HG03442 (cell line): Measurements from ENCODE around the gene ALDH16A1.
"Not testable (repeated sequence)": the region's sequence is repeated elsewhere in the genome, so short reads cannot be mapped to it uniquely, and the experiment has no call there.

Experiments
- ATAC-seq: cut with Tn5 transposase; IDR thresholded peaks from one replicate; pipeline ENCODE4 v1.9.1; 2021; ENCODE audit warnings: mild to moderate bottlenecking, moderate library complexity; ENCODE audit not compliant: unreplicated experiment

Gene ALDH16A1

GRCh38 chr19:49461656-49462055 lies 8.6 kb downstream of the ALDH16A1 start:
- no peak for ATAC-seq

DNA sequence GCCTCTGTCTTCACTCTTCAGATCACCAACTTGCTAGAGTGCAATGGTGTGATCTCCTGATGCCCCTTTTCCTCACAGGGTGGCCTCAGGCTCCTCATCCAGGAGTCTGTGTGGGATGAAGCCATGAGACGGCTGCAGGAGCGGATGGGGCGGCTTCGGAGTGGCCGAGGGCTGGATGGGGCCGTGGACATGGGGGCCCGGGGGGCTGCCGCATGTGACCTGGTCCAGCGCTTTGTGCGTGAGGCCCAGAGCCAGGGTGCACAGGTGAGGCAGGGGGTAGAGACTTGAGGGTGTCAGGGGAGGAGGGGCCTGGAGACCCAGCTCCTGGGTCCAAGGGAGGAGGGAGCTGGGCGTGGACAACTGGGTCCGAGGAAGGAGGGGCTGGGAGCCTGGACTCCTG lies 9.5 kb downstream of the ALDH16A1 start:
- no peak for ATAC-seq

- ATAC-seq: no peak
Measured at GRCh38 chr19:49463960-49464740, 11.1 kb downstream of the ALDH16A1 start.

DNA sequence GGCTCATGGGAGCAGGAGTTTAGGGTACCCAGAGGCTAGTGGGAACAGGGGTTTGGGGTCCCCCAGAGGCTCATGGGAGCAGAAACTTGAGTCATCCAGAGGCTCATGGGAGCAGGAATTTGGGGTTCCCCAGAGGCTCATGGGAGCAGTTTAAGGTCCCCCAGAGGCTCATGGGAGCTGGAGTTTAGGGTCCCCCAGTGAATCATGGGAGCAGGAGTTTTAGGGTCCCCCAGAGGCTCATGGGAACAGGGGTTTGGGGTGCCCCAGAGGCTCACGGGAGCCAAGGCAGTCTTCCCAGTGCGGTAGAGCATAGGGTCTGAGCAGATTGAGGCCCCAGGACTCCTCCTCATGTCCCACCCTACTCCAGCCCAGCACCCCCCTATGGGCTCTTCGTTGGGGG lies 12.3 kb downstream of the ALDH16A1 start:
- no peak for ATAC-seq

- no peak for ATAC-seq
Measured at GRCh38 chr19:49468199-49468598, 15.2 kb downstream of the ALDH16A1 start.

DNA sequence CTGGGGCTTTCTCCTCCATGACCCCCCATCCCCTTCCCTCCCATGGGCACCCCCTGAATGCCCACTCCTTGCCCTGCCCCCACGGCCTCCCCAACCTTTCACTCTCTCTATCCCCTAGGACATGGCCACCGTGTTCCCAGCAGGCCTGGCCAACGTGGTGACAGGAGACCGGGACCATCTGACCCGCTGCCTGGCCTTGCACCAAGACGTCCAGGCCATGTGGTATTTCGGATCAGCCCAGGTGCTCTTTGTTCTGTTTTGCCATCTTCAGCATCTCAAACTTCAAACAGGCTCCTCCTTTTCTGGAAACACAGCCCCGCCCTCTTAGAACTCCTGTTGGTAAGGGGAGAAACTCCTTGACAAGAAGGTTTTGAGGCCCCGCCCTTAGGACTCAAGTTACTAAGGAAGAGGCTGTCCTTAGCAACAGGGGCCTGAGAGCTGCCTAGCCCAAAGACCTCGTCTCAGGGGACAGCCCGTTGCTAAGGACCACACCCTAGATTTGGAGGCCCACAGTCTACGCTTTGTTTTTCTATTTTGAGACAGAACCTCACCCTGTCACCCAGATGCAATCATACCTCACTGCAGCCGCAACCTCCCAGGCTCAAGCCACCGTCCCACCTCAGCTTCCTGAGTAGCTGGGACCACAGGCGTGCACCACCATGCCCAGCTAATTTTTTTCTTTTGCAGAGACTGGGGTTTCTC lies 15.9 kb downstream of the ALDH16A1 start:
- peak; percentile 59 for ATAC-seq

DNA sequence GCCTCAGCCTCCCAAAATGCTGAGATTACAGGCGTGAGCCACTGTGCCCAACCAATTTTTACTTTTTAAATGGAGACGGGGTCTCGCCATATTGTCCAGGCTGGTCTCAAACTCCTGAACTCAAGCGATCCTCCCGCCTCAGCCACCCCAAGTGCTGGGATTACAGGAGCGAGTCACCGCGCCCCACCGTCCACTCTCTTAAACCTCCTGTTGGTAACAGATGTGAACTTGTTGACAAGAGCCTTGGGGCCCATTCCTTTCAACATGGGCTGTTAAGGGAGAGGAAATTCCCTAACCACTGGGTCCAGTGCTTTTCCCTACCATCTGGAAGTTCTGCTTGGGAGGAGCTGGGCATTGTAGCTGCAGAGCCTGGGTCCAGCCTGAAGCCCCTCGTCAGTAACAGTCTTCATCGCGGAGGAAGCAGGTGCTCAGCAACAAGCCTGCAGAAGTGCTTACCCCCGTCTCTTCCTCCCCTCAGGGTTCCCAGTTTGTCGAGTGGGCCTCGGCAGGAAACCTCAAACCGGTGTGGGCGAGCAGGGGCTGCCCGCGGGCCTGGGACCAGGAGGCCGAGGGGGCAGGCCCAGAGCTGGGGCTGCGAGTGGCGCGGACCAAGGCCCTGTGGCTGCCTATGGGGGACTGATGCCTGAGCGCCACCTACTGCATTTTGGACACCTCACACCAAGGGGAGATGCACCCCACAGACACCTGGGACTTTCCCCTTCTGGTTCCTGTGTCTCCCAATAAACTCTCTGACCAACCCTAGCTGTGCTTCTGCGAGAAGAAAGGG lies 17.0 kb downstream of the ALDH16A1 start:
- ATAC-seq: peak; percentile 44

DNA sequence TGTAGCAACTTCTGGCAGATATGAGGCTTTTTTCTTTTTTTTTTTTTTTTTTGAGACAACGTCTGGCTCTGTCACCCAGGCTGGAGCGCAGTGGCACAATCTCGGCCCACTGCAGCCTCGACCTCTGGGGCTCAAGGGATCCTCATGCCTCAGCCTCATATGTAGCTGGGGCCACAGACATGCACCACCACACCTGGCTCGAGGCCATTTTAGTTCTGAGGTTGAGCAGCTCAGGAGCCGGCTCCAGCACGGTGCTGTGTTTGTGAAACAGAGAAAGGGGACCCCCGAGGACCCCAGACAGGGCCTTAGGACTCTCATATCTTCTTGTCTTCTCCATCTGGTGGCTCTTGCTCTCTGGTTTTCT lies 17.6 kb downstream of the ALDH16A1 start:
- no peak for ATAC-seq

- no peak for ATAC-seq
Measured at GRCh38 chr19:49472936-49473335, 19.9 kb downstream of the ALDH16A1 start.

DNA sequence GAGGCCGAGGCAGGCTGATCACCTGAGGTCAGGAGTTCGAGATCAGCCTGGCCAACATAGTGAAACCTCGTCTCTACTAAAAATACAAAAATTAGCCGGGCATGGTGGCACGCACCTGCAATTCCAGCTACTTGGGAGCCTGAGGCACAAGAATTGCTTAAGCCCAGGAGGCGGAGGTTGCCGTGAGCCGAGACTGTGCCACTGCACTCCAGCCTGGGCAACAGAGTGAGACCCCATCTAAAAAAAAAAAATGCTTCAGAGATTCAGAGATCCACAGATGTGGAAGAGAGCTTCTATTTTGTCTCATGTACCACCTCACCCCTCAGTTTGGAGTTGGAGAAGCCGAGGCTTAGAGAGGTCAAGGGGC lies 20.5 kb downstream of the ALDH16A1 start:
- not testable (repeated sequence) for ATAC-seq

DNA sequence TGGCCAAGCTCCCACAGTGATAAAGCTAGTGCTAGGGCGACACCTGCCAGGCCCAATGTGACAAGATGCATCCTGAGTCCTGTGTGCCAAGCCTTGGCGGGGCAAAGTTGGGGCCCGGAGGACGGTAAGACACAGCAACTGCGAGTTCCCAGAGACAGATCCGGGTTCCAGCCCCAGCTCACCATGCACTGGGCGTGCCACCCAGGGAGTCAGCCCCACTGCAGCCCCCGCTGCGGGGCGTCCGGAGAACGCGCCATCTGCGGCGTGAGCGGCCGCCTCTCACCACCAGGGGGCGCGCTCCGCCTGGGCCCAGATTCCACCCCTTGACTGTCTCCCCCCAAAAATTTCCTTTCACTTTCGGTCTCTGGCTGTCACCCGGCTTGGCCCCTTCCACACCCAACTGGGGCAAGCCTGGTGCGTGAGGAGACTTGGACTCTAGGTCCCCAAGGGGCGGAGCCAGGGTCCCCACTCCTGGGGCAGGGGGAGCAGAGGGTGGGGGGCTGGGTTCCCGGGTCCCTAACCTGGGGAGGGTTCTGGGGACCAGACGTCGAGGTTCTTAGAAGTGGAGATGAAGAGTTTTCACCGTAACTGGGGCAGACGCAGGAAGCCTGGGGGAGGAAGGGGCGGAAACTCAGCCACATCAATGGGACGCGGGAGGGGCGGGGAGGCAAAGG lies 21.0 kb downstream of the ALDH16A1 start, which contains the start of gene FLT3LG:
Gene FLT3LG (plus strand): TSS at position 348 of the 674 bp plus-strand sequence. CDS start 425 bp downstream, outside the sequence.
- ATAC-seq: peak; percentile 38

GRCh38 chr19:49474542-49474924 lies 21.5 kb downstream of the ALDH16A1 start:
- ATAC-seq: no peak

GRCh38 chr19:49475191-49475917 lies 22.3 kb downstream of the ALDH16A1 start:
- no peak for ATAC-seq

- no peak for ATAC-seq
Measured at GRCh38 chr19:49475995-49476880, 23.2 kb downstream of the ALDH16A1 start.

- ATAC-seq: no peak
Measured at GRCh38 chr19:49479975-49480628, 27.1 kb downstream of the ALDH16A1 start.

GRCh38 chr19:49481020-49481683 lies 28.1 kb downstream of the ALDH16A1 start:
- ATAC-seq: no peak

- no peak for ATAC-seq
Measured at GRCh38 chr19:49486232-49486631, 33.2 kb downstream of the ALDH16A1 start.

DNA sequence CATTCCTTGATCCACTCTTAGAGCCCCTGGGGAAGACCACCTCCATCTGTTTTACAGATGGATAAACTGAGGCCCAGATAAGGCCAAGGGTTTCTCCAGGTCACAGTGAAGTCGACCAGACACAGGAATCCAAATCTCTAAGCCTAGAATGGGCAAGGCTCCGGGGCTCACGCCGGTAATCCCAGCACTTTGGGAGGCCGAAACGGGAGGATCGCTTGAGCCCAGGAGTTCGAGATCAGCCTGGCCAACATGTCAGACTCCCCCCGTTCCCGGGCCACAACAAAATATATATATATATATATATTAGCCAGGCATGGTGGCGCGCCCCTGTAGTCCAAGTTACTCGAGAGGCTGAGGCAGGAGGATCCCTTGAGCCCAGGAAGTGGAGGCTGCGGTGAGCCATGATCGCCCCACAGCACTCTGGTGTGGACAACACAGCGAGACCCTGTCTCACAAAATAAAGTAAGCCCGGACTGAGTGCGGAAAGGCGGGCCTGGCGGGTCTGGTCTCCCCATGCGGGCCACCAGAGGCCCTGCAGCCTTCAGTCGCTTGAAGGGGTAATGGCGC lies 33.8 kb downstream of the ALDH16A1 start:
- no peak for ATAC-seq
